HG02970 (cell line): ENCODE results near the gene PRPF38A.

Source experiments
- ATAC-seq: cut with Tn5 transposase; IDR thresholded peaks from one replicate; pipeline ENCODE4 v1.9.1; 2021; ENCODE audit warnings: mild to moderate bottlenecking, moderate library complexity, moderate number of reproducible peaks; ENCODE audit not compliant: unreplicated experiment, low FRiP score

Gene PRPF38A

DNA sequence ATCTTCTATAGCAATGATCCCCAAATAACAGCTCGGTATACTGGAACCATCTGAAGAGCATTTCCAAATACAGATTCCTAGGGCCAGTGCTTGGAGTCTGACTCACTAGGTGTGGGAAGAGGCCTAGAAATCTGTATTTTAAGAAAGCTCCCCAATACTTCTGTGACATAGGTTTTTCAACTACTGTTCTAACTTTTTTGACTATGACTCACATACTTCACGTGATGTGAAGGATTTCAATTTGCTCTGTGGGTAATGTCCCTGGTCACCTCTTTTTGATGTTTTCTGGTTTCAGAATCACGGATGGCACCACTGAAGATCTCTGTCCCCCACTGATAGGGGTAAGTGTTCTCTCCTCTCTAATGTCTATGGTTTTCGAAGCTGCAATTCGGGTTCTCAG lies 11.2 kb upstream of the PRPF38A start:
- ATAC-seq = no peak

- ATAC-seq = no peak
Observed at GRCh38 chr1:52399629-52400028, 4.8 kb upstream of the PRPF38A start.

DNA sequence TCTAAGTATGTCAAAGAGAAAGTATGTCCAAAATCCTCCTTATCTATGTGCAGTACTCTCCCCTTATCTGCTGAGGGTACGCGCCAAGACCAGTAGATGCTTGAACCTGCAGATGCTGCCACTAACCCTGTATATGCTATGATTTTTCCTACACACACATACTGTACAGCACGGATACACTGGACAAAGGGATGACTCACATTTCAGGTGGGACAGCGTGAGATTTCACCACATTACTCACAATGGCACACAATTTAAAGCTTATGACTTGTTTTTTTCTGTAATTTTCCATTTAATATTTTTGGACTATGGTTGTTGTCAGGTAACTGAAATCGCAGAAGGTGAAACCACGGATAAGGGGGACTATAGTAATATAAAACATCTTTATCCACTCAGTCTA lies 4.3 kb upstream of the PRPF38A start:
- no peak for ATAC-seq

DNA sequence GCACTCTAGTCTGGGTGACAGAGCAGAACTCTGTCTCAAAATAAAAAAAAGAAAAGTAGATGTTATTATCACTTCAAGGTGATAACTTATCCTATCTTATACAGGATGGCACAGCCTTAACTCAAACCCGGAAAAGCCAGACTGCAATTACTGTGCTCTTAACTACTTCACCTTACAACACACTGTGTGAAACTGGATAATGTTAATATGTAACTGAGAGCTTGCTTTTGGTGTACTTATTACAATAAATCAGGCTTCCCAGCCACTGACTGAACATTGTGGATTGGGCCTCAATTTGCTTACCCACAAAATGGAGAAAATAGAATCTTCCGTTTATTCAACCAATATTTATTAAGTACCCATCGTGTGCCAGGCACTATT lies 1.6 kb upstream of the PRPF38A start:
- ATAC-seq = no peak

- ATAC-seq = peak; percentile 25
Observed at GRCh38 chr1:52403566-52404115, 761 bp upstream of the PRPF38A start.

- ATAC-seq = no peak
Observed at GRCh38 chr1:52404975-52405338, 555 bp downstream of the PRPF38A start.

DNA sequence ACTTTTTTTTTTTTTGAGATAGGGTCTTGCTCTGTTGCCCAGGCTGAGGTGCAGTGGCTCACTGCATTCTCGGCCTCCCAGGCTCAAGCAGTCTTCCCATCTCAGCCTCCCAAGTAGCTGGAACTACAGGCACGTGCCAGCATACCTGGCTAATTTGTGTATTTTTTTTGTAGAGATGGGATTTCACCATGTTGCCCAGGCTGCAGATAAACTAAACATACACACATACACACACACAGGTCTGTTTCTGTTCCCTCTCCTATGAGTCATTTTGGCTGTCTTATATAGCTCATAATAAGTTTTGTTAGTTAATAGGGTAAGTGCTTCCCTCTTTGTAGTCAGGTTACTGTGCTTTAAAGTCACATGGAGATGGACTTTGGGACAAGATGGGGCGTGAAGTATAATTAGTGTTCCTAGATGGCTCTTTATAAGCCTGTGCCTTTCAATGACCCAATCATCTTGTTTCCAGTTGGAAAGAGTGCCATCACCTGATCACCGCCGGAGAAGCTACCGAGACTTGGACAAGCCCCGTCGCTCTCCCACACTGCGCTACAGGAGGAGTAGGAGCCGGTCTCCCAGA lies 9.1 kb downstream of the PRPF38A start:
- ATAC-seq = no peak

DNA sequence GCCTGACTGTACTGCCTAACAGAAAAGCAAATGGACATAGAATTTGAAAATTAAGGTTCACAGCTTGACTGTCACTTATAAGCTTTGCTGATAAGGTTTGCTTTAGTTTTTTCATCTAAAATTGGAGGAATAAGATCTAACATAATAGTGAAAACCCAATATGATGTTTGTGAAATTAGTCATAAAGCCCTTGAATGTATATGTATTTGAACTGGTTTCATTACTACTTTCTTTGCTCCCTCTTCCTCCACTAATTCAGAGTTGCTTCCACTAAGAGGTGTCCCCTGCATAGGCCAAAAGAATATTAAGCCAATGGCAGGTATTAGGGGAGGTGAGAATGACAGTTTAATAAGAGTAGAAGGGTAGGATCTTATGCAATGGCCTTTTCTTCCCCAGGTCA lies 10.5 kb downstream of the PRPF38A start:
- ATAC-seq = no peak

GRCh38 chr1:52416811-52417210 lies 12.4 kb downstream of the PRPF38A start:
- no peak for ATAC-seq

DNA sequence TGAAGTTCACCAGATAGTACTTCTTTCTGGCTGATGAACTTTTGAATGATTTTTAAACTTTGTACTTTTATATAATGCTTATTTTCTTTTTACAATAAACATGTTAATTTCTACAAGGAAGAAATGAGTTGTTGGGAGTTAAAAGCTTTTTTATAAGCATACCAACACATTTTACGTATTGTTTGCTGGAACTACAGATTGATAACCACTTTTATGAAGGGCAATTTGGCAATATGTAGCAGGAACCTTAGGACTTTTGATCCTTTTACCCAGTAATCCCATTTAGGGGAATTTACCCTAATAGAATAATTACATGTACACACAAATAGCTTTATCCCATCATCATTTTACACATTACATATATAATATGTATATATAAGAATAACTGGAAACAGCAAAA lies 16.3 kb downstream of the PRPF38A start:
- no peak for ATAC-seq

DNA sequence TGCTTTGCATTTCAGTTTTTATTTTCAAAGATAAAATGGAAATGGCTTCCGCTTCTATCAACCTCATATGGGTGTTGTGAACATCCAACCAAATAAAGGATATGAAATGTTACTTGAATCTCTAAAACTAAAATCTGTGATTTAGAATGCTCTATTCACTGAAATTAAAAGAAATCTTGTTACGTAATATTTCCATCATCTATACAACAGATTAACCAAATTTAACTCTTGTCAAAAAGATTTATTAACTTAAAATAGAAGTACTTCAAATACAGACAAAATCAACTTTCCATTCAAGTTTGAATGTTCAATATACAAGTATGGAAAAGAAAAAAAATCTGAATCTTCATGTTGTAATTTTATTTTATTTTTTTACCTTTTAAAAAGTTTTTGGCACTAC lies 18.7 kb downstream of the PRPF38A start:
- ATAC-seq = no peak

- ATAC-seq = no peak
Observed at GRCh38 chr1:52423771-52424170, 19.4 kb downstream of the PRPF38A start.

GRCh38 chr1:52424231-52424636 lies 19.8 kb downstream of the PRPF38A start:
- ATAC-seq = no peak

DNA sequence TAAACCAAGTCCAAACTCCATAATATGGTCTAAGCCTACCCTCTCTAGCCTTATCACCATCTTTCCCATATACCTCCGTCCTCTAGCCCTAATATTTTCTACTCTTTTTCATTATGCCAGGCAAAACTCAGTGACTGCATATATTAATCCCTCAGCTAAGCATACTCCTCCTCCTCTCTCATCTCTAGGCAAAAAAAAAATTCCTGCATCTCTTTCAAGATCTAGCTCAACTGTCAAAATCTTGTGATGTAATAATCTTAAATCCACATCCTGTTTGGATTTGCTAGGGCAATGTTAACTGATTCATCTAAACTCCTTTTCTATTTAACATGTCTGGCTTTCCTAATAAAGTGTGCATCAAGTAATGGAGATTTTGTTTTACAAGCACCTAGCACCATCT lies 20.4 kb downstream of the PRPF38A start:
- no peak for ATAC-seq

- ATAC-seq = no peak
Observed at GRCh38 chr1:52426371-52426770, 22.0 kb downstream of the PRPF38A start.

DNA sequence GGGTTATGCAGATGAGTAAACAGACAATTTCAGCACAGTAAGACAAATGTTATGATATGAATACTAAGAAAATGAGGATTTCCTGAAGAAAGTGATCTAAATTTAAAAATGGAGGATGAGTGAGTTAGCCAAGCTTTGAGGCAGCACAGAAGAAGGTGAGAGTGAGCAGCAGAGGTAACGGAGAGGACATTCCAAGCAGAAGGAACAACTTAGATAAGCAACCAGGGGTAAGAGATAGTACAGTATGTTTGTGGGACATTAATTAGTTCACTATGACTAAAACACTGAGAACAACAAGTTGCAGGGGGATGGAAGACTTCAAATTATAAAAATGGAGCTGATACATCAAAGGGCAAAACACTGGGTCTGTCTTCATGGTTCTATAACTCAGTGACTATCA lies 22.8 kb downstream of the PRPF38A start:
- ATAC-seq = no peak

DNA sequence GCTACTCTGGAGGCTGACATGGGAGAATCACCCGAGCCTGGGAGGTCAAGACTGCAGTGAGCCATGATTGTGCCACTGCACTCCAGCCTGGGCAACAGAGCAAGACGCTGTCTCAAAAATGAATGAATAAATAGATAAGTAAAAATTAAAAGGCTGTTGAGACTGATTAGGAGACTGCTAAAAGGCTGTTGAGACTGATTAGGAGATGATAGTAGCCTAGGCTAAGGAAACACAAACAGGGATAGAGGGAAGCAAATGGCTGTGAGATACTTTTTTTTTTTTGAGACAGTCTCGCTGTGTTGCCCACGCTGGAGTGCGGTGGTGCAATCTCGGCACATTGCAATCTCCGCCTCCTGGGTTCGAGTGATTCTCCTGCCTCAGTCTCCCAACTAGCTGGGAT lies 28.4 kb downstream of the PRPF38A start:
- ATAC-seq = no peak

- ATAC-seq = no peak
Observed at GRCh38 chr1:52435211-52435610, 30.8 kb downstream of the PRPF38A start.

DNA sequence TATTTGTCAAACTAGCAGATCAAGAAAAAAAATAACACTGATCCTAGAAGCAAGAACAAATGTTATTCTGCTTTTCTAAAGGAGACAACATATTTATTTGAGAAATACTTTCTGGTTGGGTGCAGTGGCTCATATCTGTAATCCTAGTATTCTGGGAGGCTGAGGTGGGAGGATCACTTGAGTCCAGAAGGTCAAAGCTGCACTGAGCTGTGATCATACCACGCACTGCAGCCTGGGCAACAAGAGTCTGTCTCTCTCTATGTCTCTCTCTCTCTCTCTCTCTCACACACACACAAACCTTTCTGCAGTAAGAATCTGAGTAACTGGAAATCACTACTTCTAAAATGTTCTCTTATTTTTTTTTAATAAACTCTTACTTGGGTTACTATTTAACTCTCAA lies 31.2 kb downstream of the PRPF38A start:
- no peak for ATAC-seq

GRCh38 chr1:52436817-52437216 lies 32.4 kb downstream of the PRPF38A start:
- no peak for ATAC-seq

DNA sequence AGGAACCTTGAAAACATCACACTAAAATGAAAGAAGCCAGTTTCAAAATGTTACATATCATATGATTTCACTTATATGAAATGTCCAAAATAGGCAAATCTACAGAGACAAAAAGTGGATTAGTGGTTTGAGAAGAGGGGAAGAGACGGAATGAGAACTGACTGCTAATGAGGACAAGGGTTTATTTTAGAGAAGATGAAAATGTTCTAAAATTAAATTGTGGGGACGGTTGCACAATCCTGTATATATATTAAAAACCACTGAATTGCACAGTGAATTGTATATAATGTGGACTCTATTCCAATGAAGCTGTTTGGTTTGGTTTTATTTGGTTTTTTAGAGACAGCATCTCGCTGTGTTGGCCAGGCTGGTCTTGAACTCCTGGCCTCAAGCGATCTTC lies 35.6 kb downstream of the PRPF38A start:
- ATAC-seq = no peak

DNA sequence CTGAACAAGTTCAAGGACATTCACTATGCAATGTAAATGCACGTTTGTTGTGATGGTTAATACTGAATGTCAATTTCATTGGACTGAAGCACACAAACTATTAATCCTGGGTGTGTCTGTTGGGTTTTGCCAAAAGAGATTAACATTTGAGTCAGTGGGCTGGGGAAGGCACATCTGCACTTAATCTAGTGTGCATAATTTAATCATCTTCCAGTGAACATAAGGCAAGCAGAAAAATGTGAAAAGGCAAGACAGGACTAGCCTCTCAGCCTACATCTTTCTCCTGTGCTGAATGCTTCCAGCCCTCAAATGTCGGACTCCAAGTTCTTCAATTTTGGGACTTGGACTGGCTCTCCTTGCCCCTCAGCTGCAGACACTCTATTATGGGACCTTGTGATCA lies 40.1 kb downstream of the PRPF38A start:
- no peak for ATAC-seq

DNA sequence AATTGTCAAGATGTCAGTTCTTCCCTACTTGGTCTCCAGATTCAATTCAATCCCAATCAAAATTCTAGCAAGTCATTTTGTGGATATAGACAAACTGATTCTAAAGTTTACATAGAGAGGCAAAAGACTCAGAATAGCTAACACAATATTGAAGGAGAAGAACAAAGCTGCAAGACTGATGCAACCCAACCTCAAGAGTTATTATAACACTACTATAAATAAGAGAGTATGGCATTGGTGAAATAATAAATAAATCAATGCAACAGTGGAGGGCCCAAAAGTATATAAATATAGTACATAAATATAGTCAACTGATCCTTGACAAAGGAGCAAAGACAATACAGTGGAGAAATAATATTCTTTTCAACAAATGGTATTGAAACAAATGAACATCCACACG lies 49.7 kb downstream of the PRPF38A start:
- ATAC-seq = no peak
